Measurements from ENCODE around the gene ALB.

ALB gene

GRCh38 chr4:73408181-73408867 is 4.2 kb downstream of the ALB start:
- Histone ChIP-seq H2AFZ (ENCODE audit: low read length, unreplicated experiment) (no peak overlapping the region), H3K27ac (ENCODE audit: low read depth, low read length) (no peak overlapping the region), H3K79me2 (ENCODE audit: control insufficient read depth, insufficient read depth, low read length, unreplicated experiment) (no peaks in the 10 kb centered on the region), H3K4me3 (ENCODE audit: low read depth, low read length) (no peak overlapping the region), H3K4me1 (ENCODE audit: control insufficient read depth, insufficient read depth, low read length, unreplicated experiment) (no peaks in the 10 kb centered on the region), H3K27me3 (ENCODE audit: insufficient read depth, low read length) (peaks cover 13% of the 10 kb centered on the region; the same call in 1 of the 2 replicates), H3K36me3 (ENCODE audit: insufficient read depth, low read length) (no peaks in the 10 kb centered on the region)

GRCh38 chr4:73409012-73409862 is 5.2 kb downstream of the ALB start:
- H2AFZ ChIP-seq (ENCODE audit: low read length, unreplicated experiment): no peak overlapping the region
- no peak overlapping the region for H3K4me3 ChIP-seq (ENCODE audit: low read depth, low read length)
- H3K27me3 ChIP-seq (ENCODE audit: insufficient read depth, low read length): peaks cover 20% of the 10 kb centered on the region; the same call in 1 of the 2 replicates
- no peaks in the 10 kb centered on the region for H3K36me3 ChIP-seq (ENCODE audit: insufficient read depth, low read length)
- no peak overlapping the region for H3K27ac ChIP-seq (ENCODE audit: low read depth, low read length)
- no peaks in the 10 kb centered on the region for H3K79me2 ChIP-seq (ENCODE audit: control insufficient read depth, insufficient read depth, low read length, unreplicated experiment)
- H3K4me1 ChIP-seq (ENCODE audit: control insufficient read depth, insufficient read depth, low read length, unreplicated experiment): no peaks in the 10 kb centered on the region

- H3K79me2 ChIP-seq (ENCODE audit: control insufficient read depth, insufficient read depth, low read length, unreplicated experiment): no peaks in the 10 kb centered on the region
- H2AFZ ChIP-seq (ENCODE audit: low read length, unreplicated experiment): no peak overlapping the region
- H3K4me3 ChIP-seq (ENCODE audit: low read depth, low read length): no peak overlapping the region
- peaks cover 20% of the 10 kb centered on the region; the same call in 1 of the 2 replicates for H3K27me3 ChIP-seq (ENCODE audit: insufficient read depth, low read length)
- no peaks in the 10 kb centered on the region for H3K36me3 ChIP-seq (ENCODE audit: insufficient read depth, low read length)
- H3K4me1 ChIP-seq (ENCODE audit: control insufficient read depth, insufficient read depth, low read length, unreplicated experiment): no peaks in the 10 kb centered on the region
- H3K27ac ChIP-seq (ENCODE audit: low read depth, low read length): no peak overlapping the region
These were observed 6.0 kb downstream of the ALB start for GRCh38 chr4:73409978-73410548.

- Histone ChIP-seq H3K27ac (ENCODE audit: low read depth, low read length) (no peak overlapping the region), H3K27me3 (ENCODE audit: insufficient read depth, low read length) (peaks cover 28% of the 10 kb centered on the region; the same call in 1 of the 2 replicates), H3K36me3 (ENCODE audit: insufficient read depth, low read length) (no peaks in the 10 kb centered on the region), H3K79me2 (ENCODE audit: control insufficient read depth, insufficient read depth, low read length, unreplicated experiment) (no peaks in the 10 kb centered on the region), H2AFZ (ENCODE audit: low read length, unreplicated experiment) (no peak overlapping the region), H3K4me1 (ENCODE audit: control insufficient read depth, insufficient read depth, low read length, unreplicated experiment) (no peaks in the 10 kb centered on the region), H3K4me3 (ENCODE audit: low read depth, low read length) (no peak overlapping the region)
These were observed 7.0 kb downstream of the ALB start for GRCh38 chr4:73410916-73411730.

GRCh38 chr4:73411731-73412414 is 7.8 kb downstream of the ALB start:
- Histone ChIP-seq H3K4me1 (ENCODE audit: control insufficient read depth, insufficient read depth, low read length, unreplicated experiment) (no peaks in the 10 kb centered on the region), H3K79me2 (ENCODE audit: control insufficient read depth, insufficient read depth, low read length, unreplicated experiment) (no peaks in the 10 kb centered on the region), H3K36me3 (ENCODE audit: insufficient read depth, low read length) (no peaks in the 10 kb centered on the region), H3K27ac (ENCODE audit: low read depth, low read length) (no peak overlapping the region), H2AFZ (ENCODE audit: low read length, unreplicated experiment) (no peak overlapping the region), H3K27me3 (ENCODE audit: insufficient read depth, low read length) (peaks cover 28% of the 10 kb centered on the region; the same call in 1 of the 2 replicates), H3K4me3 (ENCODE audit: low read depth, low read length) (no peak overlapping the region)

GRCh38 chr4:73413294-73413755 is 9.2 kb downstream of the ALB start:
- H3K4me1 ChIP-seq (ENCODE audit: control insufficient read depth, insufficient read depth, low read length, unreplicated experiment): no peaks in the 10 kb centered on the region

GRCh38 chr4:73414936-73415271 is 10.8 kb downstream of the ALB start:
- Histone ChIP-seq H3K27ac (ENCODE audit: low read depth, low read length) (no peak overlapping the region), H2AFZ (ENCODE audit: low read length, unreplicated experiment) (no peak overlapping the region), H3K4me1 (ENCODE audit: control insufficient read depth, insufficient read depth, low read length, unreplicated experiment) (no peaks in the 10 kb centered on the region), H3K36me3 (ENCODE audit: insufficient read depth, low read length) (no peaks in the 10 kb centered on the region), H3K27me3 (ENCODE audit: insufficient read depth, low read length) (peaks cover 36% of the 10 kb centered on the region; the same call in 1 of the 2 replicates), H3K79me2 (ENCODE audit: control insufficient read depth, insufficient read depth, low read length, unreplicated experiment) (no peaks in the 10 kb centered on the region), H3K4me3 (ENCODE audit: low read depth, low read length) (no peak overlapping the region)

More at GRCh38 chr4:73413294-73413755, 9.2 kb downstream of the ALB start:
- Histone ChIP-seq H2AFZ (ENCODE audit: low read length, unreplicated experiment) (no peak overlapping the region), H3K4me3 (ENCODE audit: low read depth, low read length) (no peak overlapping the region), H3K79me2 (ENCODE audit: control insufficient read depth, insufficient read depth, low read length, unreplicated experiment) (no peaks in the 10 kb centered on the region), H3K36me3 (ENCODE audit: insufficient read depth, low read length) (no peaks in the 10 kb centered on the region), H3K27ac (ENCODE audit: low read depth, low read length) (no peak overlapping the region), H3K27me3 (ENCODE audit: insufficient read depth, low read length) (peaks cover 32% of the 10 kb centered on the region; the same call in 1 of the 2 replicates)

- H3K4me1 ChIP-seq (ENCODE audit: control insufficient read depth, insufficient read depth, low read length, unreplicated experiment): no peaks in the 10 kb centered on the region
- H3K4me3 ChIP-seq (ENCODE audit: low read depth, low read length): no peak overlapping the region
- no peaks in the 10 kb centered on the region for H3K79me2 ChIP-seq (ENCODE audit: control insufficient read depth, insufficient read depth, low read length, unreplicated experiment)
- H3K36me3 ChIP-seq (ENCODE audit: insufficient read depth, low read length): no peaks in the 10 kb centered on the region
- H3K27ac ChIP-seq (ENCODE audit: low read depth, low read length): no peak overlapping the region
- H3K27me3 ChIP-seq (ENCODE audit: insufficient read depth, low read length): peaks cover 31% of the 10 kb centered on the region; the same call in 1 of the 2 replicates
- H2AFZ ChIP-seq (ENCODE audit: low read length, unreplicated experiment): no peak overlapping the region
These were observed 11.7 kb downstream of the ALB start for GRCh38 chr4:73415807-73416238.

- Histone ChIP-seq H3K4me1 (ENCODE audit: control insufficient read depth, insufficient read depth, low read length, unreplicated experiment) (no peaks in the 10 kb centered on the region), H3K27me3 (ENCODE audit: insufficient read depth, low read length) (peaks cover 26% of the 10 kb centered on the region; the same call in 1 of the 2 replicates), H3K4me3 (ENCODE audit: low read depth, low read length) (no peak overlapping the region), H2AFZ (ENCODE audit: low read length, unreplicated experiment) (no peak overlapping the region), H3K79me2 (ENCODE audit: control insufficient read depth, insufficient read depth, low read length, unreplicated experiment) (no peaks in the 10 kb centered on the region), H3K27ac (ENCODE audit: low read depth, low read length) (no peak overlapping the region), H3K36me3 (ENCODE audit: insufficient read depth, low read length) (no peaks in the 10 kb centered on the region)
These were observed 12.5 kb downstream of the ALB start for GRCh38 chr4:73416423-73417087.

Data from ACC112 (cell line).